Measurements from ENCODE around the gene RRAD.

Gene RRAD

DNA sequence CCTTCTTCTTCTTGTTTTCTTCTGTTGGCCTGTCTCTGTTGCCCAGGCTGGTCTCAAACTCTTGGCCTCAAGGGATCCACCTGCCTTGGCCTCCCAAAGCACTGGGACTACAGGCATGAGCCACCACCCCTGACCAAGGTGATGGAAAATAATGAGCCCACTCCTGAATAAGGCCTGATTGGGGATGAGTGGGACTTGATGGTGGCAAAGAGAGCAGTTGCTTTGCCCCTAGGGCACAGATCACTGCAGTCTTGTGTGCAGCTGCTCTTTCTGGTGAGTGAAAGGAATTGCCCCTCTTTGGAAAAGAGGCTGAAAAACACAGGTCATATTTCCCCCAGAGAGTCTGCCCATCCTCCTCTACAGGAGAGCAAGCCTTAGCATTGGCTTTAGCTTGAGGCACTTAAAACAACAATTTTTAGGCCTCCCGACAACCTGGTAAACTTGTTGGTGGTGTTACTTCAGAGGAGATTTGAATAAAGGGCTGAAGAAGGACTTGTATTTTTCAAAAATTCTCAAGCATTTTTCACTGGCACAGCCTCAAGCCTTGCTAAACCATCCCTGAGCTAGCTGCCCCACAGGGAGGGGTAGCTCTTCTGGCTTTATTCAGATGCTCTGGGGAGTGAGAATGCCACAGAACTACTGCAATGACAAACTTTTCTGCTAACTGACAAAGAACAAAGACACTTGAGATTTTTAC is 51.1 kb downstream of the RRAD start:
- DNase-seq, result no peak

- DNase-seq, result no peak
Observed at GRCh38 chr16:66873685-66874055, 51.7 kb downstream of the RRAD start.

DNA sequence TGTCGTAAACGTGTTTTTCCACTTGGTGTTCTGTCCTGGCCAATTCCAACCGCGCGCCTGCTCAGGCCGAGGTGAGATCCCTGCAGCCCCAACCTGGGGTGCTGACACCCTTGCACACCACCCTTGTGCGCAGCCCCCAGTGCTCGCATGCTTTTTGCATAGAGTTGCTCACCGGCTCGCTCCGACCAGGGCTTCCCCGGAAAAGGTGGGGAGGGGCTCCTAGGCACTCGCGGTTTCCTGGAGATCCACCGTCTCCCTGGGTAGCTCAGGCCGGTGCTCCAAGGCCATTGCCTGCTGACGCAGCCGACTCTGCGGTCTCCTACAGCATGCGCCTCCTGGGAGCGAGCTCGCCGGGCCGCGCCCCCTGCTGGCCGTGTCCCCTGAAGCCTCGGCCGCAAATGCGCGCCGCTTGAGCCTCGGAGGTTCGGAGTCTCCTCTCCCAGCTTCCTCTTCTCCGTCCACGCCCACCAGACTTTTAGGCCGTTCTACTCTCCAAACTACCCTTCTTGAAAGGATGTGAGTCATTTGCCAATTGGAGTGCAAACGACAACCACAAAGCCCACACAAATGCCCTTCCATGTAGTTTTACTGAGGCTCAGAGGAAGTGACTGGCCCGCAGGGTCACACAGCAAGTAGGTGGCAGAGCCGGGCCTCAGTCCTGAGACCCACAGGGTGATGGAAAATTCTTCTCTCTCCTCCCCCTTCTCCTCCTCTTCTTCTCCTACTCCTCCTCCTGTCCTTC is 52.2 kb downstream of the RRAD start:
- peak; percentile 65 for DNase-seq

DNA sequence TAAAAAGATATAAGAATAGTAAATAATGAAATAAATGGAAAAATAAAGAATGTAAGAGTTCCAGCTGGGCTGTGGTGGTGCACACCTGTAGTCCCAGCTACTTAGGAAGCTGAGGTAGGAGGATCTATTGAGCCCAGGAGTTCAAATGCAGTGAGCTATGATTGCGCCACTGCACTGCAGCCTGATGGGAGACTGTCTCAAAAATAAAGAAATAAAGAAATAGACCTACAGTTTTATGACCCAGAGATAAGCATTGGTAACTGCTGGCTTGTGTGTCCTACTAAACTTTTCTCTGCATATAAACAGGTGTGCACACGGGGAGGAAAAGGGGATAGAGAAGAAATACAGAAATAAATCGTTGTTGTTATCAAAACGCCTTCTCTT is 52.8 kb downstream of the RRAD start:
- DNase-seq, result no peak

- no peak for DNase-seq
Observed at GRCh38 chr16:66871840-66872239, 53.5 kb downstream of the RRAD start.
